Suprapubic skin (tissue), 3 donors: ENCODE results near the gene FAM156B.
"Not testable (repeated sequence)": the region's sequence is repeated elsewhere in the genome, so short reads cannot be mapped to it uniquely, and the experiment has no call there.

Source experiments
- POLR2AphosphoS5 ChIP-seq, 3 donors: sonication (generic); formaldehyde crosslinking; IDR thresholded peaks; one replicate each; pipeline ENCODE4 v1.6.1; 2017; ENCODE audit warnings: antibody characterized with exemption in 3 of 3
- TF ChIP-seq, protein P1 (sequence below), 2 donors: fragments of 200-600 bp in 1 of 2; fragments of 450-650 bp in 1 of 2; sonication (generic) in 1 of 2; IDR thresholded peaks; one replicate each; pipeline ENCODE4 v1.5.1; 2016 to 2019; ENCODE audit warnings: antibody characterized with exemption in 2 of 2, mild to moderate bottlenecking in 1 of 2, moderate library complexity in 1 of 2

DNA sequence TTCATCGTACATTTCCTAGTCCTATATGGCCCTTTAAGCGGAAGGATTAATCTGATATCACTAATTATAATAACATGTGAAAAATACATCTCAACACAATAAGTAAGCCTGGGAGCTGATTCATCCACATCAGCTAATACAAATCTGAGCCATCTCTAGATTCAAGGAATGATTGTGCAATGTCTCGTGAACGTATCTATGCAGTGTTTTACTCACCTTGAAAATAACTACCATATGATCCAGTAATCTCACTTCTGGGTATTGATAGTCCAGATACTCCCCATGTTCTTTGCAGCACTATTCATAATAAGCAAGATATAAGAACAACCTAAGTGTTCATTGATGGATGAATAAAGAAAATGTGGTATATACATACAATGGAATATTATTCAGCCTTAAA is 43.6 kb downstream of the FAM156B start:
- TF ChIP-seq, protein P1, sequence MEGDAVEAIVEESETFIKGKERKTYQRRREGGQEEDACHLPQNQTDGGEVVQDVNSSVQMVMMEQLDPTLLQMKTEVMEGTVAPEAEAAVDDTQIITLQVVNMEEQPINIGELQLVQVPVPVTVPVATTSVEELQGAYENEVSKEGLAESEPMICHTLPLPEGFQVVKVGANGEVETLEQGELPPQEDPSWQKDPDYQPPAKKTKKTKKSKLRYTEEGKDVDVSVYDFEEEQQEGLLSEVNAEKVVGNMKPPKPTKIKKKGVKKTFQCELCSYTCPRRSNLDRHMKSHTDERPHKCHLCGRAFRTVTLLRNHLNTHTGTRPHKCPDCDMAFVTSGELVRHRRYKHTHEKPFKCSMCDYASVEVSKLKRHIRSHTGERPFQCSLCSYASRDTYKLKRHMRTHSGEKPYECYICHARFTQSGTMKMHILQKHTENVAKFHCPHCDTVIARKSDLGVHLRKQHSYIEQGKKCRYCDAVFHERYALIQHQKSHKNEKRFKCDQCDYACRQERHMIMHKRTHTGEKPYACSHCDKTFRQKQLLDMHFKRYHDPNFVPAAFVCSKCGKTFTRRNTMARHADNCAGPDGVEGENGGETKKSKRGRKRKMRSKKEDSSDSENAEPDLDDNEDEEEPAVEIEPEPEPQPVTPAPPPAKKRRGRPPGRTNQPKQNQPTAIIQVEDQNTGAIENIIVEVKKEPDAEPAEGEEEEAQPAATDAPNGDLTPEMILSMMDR (IDR thresholded peaks at IDR 0.05): not testable (repeated sequence)
- TF ChIP-seq POLR2AphosphoS5 (IDR thresholded peaks at IDR 0.05): not testable (repeated sequence)
